GM10266 (cell line): ENCODE measurements around the gene BPIFB3.
A peak's percentile ranks its signal among the peaks of the same experiment; 100 is the strongest.

ENCODE experiments used
- DNase-seq: peaks from one replicate; pipeline ENCODE4 v3.0.0; 2012; ENCODE audit errors: extremely low spot score
- TF ChIP-seq, protein P1 (sequence below): IDR thresholded peaks from 2 replicates; pipeline ENCODE4 v1.5.1; 2012; ENCODE audit warnings: mild to moderate bottlenecking, low read depth; ENCODE audit not compliant: control insufficient read depth, insufficient read depth; ENCODE audit errors: missing control alignments

The BPIFB3 gene

DNA sequence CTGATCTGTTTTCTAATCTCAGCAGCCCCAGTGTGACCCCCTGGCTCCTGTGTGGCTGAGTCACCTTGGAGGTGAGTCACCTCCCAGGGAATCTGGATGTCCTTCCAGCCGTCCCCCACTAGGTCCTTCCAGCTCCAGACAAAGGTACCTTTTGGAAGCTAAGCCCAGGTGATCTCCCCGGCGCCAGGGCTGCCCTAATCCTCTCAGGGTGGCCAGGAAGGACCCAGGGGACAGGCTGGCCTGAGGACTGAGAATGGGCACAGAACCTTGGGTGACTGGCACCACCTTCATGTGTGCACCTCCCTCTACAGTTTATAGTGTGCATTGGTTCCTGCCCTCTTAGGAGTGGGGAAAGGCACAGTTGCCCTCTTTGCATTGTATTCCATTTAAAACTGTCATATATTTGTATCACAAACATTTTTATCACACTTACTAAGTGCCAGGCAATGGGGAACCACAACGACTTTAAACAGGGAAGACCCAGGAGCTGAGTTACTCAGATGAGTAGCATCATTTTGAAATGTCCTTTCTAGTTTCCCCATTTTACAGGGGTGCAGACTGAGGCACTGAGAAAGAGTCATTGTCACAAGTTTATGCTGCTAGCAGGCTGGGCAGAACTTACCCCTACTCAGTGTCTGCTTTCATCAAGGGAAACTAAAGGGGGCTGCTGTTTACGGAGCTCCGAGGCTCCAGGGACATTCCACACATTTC lies 23.1 kb downstream of the BPIFB3 start:
- TF ChIP-seq, protein P1, sequence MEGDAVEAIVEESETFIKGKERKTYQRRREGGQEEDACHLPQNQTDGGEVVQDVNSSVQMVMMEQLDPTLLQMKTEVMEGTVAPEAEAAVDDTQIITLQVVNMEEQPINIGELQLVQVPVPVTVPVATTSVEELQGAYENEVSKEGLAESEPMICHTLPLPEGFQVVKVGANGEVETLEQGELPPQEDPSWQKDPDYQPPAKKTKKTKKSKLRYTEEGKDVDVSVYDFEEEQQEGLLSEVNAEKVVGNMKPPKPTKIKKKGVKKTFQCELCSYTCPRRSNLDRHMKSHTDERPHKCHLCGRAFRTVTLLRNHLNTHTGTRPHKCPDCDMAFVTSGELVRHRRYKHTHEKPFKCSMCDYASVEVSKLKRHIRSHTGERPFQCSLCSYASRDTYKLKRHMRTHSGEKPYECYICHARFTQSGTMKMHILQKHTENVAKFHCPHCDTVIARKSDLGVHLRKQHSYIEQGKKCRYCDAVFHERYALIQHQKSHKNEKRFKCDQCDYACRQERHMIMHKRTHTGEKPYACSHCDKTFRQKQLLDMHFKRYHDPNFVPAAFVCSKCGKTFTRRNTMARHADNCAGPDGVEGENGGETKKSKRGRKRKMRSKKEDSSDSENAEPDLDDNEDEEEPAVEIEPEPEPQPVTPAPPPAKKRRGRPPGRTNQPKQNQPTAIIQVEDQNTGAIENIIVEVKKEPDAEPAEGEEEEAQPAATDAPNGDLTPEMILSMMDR = peak; percentile 34
- DNase-seq = no peak

DNA sequence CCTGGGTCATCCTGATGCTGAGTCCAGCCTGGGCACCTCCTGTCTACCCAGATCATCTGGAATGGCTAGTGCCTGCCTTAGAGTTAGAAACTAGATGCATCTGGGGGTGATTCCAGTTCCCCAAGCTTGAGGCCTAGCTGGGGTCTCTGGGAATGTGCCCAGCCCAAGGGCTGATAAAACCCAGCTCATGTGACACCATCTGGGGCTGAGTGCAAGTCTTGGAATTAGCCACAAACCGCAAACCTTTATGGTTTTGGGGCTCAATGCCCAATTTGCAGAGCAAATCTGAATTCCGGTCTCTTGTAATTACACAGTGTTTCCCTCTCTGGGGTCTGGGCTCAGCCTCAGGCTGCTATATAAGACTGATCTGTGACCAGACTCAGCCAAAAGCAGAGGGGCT lies 25.6 kb downstream of the BPIFB3 start, which contains the start of gene BPIFB4:
BPIFB4 (plus strand) TSS at position 385 of the 400 bp plus-strand sequence. CDS start 1,884 bp downstream, outside the sequence.
- DNase-seq = no peak
- TF ChIP-seq, protein P1 = no peak

DNA sequence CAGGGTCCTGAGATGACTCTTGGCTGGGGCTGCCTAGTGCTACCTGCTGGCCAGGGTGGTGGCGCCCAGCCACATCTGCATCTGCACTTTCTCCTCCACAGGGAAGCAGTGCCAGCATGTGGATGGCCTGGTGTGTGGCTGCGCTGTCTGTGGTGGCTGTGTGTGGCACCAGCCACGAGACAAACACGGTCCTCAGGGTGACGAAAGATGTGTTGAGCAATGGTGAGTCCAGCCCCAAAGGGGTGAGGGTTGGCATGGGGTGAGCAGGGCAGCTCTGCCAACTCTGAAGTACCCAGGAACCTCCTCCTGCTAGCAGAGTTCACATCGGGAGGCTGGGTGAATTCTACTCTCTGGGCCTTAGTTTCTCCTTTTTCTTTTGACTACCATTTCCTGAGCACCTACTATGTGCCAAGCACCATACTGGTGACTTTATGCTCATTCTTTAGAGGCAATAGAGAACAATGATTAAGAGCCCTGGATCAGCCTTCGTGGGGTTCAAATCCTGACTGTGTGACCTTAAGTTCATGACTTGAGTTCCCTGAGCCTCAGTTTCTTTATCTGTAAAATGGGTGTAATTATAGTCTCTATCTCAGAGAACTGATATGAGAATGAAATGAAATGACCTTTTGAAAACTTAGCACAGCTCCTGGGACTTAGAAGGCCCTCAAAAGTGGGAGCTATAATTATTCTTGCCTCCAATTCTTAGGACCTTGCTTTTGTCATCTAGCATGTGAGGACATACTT lies 27.9 kb downstream of the BPIFB3 start:
- TF ChIP-seq, protein P1 = no peak
- DNase-seq = no peak

DNA sequence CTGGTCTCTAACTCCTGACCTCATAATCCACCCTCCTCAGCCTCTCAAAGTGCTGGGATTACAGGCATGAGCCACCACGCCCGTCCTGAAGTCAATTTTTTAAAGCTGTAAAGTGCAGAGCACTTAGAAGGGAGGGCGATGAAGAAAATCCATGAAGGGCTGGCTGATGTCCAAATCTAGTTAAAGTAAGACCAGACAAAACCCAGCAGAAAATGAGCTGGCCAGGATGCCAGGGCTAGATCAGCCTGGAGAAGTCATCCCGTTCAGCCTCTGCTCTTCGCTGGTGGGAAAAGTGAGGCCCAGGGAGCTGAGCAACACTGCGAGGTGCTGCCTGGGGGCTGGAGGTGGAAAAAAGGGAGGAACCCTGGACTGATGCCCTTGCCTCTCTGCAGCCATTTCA lies 28.8 kb downstream of the BPIFB3 start:
- no peak for DNase-seq
- TF ChIP-seq, protein P1 = no peak

DNA sequence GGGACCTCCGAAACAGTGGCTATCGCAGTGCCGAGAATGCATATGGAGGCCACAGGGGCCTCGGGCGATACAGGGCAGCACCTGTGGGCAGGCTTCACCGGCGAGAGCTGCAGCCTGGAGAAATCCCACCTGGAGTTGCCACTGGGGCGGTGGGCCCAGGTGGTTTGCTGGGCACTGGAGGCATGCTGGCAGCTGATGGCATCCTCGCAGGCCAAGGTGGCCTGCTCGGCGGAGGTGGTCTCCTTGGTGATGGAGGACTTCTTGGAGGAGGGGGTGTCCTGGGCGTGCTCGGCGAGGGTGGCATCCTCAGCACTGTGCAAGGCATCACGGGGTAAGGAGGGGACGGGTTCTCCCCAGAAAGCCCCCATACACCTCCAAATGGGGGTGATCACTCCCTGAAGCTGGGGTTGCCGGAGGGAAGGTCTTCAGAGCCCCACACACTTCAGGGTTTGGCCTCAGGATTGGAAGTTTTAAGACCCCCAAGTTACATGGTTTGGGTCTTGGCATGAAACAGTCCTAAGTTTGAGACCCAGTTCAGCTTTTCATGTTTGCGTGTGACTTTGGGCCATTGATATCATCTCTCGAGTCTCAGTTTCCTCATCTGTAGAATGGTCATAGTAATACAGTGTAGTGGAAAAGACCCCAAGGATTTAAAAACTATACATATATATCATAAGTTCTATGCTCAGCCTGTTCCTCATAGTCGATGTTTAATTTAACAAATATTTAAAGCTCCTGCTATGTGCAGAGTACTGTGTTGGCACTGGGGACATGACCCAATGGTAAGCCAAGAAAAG lies 30.0 kb downstream of the BPIFB3 start:
- TF ChIP-seq, protein P1 = no peak
- DNase-seq = no peak

DNA sequence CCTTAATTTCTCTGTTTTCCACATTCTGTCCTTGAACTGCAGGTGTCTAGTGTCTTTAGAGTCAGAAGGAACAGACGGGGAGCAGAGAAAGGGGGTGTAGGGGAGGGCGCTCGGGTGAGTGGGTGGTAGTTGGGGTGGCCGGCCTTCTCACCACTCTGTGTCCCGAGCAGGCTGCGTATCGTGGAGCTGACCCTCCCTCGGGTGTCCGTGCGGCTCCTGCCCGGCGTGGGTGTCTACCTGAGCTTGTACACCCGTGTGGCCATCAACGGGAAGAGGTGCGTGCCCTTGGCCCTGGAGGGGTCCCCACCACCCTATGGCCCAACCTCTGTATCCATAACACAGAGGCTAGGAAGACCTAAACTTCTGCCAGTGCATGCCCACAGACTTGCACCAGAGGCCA lies 31.0 kb downstream of the BPIFB3 start:
- TF ChIP-seq, protein P1 = no peak
- no peak for DNase-seq
